ENCODE results near the gene TMEM218.

TMEM218 gene

GRCh38 chr11:125049164-125049792 is 62.1 kb downstream of the TMEM218 start:
- no peak for DNase-seq

Data from suppressor macrophage treated with lipopolysaccharide for 1 hour (primary cell).